ENCODE results near the gene PJA2.

PJA2 gene

DNA sequence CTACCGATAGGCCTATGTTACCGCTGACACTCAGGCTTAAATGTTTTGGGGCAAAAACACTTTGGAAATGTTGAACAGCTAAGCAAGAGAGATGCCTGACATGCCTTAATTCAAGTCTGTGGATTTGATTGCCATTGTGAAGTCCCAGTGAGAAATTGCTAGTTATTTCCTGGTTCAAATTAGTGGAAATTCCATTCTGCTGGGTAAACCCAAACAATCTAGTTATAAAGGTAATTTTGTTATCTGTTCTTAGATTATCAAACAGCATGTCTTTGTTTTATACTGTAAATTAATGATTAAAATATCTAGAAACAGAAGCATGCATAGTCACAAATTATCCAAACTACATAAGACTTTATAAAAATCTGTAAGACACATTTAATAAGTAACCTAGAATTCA is 96.6 kb downstream of the PJA2 start:
- Histone ChIP-seq H3K27ac (replicated peaks) (no peak overlapping the region), H3K27me3 (ENCODE audit: insufficient read depth, poor library complexity, severe bottlenecking) (no peaks in the 10 kb centered on the region), H3K4me3 (replicated peaks; ENCODE audit: insufficient read depth, low read length) (no peak overlapping the region)
- no peak for DNase-seq (ENCODE audit: low read depth in 1 of 2, low spot score in 1 of 2)
- no peak for TF ChIP-seq GABPA (IDR thresholded peaks at IDR 0.05; ENCODE audit: low read depth)
- TF ChIP-seq, protein P1, sequence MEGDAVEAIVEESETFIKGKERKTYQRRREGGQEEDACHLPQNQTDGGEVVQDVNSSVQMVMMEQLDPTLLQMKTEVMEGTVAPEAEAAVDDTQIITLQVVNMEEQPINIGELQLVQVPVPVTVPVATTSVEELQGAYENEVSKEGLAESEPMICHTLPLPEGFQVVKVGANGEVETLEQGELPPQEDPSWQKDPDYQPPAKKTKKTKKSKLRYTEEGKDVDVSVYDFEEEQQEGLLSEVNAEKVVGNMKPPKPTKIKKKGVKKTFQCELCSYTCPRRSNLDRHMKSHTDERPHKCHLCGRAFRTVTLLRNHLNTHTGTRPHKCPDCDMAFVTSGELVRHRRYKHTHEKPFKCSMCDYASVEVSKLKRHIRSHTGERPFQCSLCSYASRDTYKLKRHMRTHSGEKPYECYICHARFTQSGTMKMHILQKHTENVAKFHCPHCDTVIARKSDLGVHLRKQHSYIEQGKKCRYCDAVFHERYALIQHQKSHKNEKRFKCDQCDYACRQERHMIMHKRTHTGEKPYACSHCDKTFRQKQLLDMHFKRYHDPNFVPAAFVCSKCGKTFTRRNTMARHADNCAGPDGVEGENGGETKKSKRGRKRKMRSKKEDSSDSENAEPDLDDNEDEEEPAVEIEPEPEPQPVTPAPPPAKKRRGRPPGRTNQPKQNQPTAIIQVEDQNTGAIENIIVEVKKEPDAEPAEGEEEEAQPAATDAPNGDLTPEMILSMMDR (IDR thresholded peaks at IDR 0.05; ENCODE audit: insufficient read depth, low read length): no peak
- TF ChIP-seq, protein P2, sequence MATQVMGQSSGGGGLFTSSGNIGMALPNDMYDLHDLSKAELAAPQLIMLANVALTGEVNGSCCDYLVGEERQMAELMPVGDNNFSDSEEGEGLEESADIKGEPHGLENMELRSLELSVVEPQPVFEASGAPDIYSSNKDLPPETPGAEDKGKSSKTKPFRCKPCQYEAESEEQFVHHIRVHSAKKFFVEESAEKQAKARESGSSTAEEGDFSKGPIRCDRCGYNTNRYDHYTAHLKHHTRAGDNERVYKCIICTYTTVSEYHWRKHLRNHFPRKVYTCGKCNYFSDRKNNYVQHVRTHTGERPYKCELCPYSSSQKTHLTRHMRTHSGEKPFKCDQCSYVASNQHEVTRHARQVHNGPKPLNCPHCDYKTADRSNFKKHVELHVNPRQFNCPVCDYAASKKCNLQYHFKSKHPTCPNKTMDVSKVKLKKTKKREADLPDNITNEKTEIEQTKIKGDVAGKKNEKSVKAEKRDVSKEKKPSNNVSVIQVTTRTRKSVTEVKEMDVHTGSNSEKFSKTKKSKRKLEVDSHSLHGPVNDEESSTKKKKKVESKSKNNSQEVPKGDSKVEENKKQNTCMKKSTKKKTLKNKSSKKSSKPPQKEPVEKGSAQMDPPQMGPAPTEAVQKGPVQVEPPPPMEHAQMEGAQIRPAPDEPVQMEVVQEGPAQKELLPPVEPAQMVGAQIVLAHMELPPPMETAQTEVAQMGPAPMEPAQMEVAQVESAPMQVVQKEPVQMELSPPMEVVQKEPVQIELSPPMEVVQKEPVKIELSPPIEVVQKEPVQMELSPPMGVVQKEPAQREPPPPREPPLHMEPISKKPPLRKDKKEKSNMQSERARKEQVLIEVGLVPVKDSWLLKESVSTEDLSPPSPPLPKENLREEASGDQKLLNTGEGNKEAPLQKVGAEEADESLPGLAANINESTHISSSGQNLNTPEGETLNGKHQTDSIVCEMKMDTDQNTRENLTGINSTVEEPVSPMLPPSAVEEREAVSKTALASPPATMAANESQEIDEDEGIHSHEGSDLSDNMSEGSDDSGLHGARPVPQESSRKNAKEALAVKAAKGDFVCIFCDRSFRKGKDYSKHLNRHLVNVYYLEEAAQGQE (IDR thresholded peaks at IDR 0.05; ENCODE audit: insufficient replicate concordance, low read depth): no peak
- no peak for TF ChIP-seq POLR2AphosphoS5 (IDR thresholded peaks at IDR 0.05; ENCODE audit: low read depth)

DNA sequence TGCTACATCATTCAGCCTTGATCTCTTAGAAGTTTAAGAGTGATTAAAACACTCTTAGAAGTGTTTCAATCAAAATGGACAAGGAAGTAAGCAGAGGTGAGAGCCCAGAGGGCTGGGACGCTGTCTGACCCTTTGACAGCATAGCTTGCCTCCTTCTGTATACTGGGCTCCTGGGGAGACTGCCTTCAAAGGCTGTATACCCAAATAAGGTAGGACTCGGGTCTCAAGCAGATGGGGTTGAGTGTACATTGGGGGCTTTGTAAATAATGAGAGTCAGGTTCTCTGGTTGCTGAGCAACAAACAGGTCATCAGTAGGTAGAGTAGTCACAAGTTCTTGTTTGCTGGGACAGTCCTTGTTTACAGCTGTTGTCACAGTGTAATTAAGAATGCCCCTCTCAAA is 97.1 kb downstream of the PJA2 start:
- no peak for DNase-seq (ENCODE audit: low read depth in 1 of 2, low spot score in 1 of 2)
- TF ChIP-seq, protein P1 (IDR thresholded peaks at IDR 0.05; ENCODE audit: insufficient read depth, low read length): no peak
- TF ChIP-seq, protein P2 (IDR thresholded peaks at IDR 0.05; ENCODE audit: insufficient replicate concordance, low read depth): no peak
- TF ChIP-seq GABPA (IDR thresholded peaks at IDR 0.05; ENCODE audit: low read depth): no peak
- H3K4me3 ChIP-seq (replicated peaks; ENCODE audit: insufficient read depth, low read length): no peak overlapping the region
- H3K27ac ChIP-seq (replicated peaks): no peak overlapping the region
- no peaks in the 10 kb centered on the region for H3K27me3 ChIP-seq (ENCODE audit: insufficient read depth, poor library complexity, severe bottlenecking)

DNA sequence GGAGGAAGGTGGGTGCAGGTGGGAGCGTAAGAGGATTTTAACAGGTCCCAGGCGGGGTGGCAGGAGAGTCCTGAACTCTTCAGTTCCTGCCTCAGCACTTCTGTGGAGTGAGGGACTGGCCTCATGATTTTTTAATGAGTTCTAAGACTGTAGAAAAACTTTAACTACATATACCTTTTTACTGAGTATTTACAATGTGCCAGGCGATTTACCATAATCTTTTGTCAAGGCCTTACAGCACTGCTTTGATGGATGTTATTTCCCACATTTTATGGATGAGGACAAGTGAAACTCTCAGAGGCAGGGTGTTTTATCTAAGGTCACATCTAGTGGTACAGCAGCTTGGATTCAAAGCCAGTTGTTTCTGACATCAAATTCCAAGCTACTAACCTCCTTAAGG is 99.5 kb downstream of the PJA2 start:
- Histone ChIP-seq H3K27ac (replicated peaks) (no peak overlapping the region), H3K4me3 (replicated peaks; ENCODE audit: insufficient read depth, low read length) (no peak overlapping the region), H3K27me3 (ENCODE audit: insufficient read depth, poor library complexity, severe bottlenecking) (no peaks in the 10 kb centered on the region)
- no peak for DNase-seq (ENCODE audit: low read depth in 1 of 2, low spot score in 1 of 2)
- TF ChIP-seq SPI1 (IDR thresholded peaks at IDR 0.05; ENCODE audit: borderline replicate concordance, low read depth) (no peak), GABPA (IDR thresholded peaks at IDR 0.05; ENCODE audit: low read depth) (no peak), POLR2AphosphoS5 (IDR thresholded peaks at IDR 0.05; ENCODE audit: low read depth) (no peak)
- TF ChIP-seq, protein P1 (IDR thresholded peaks at IDR 0.05; ENCODE audit: insufficient read depth, low read length): no peak
- TF ChIP-seq, protein P2 (IDR thresholded peaks at IDR 0.05; ENCODE audit: insufficient replicate concordance, low read depth): no peak

Measured in HL-60 (cell line).